Spleen (tissue), 11 donors: ENCODE data around the gene GRPEL1. TPM values are rescaled to one million over a fixed set of nuclear protein-coding genes. Genes with fewer than 3 reads are reported as not detected.

Source experiments
- DNase-seq: peaks from one replicate; pipeline ENCODE4 v3.0.0-alpha.2; 2020
- H3K27ac ChIP-seq, 8 donors: fragments of 200-600 bp; sonication (generic) in 7 of 8; 1 replicate in 4 of 8; 2 replicates in 4 of 8; pipeline versions ENCODE4 v1.5.0 to v1.8.0; 2016 to 2021; ENCODE audit warnings: inconsistent platforms in 4 of 8, mild to moderate bottlenecking in 4 of 8, moderate library complexity in 1 of 8
- H3K27me3 ChIP-seq, 7 donors: fragments of 200-600 bp; sonication (generic) in 6 of 7; replicated peaks in 1 of 7; 1 replicate in 4 of 7; 2 replicates in 3 of 7; pipeline versions ENCODE4 v1.5.0 to v1.8.0; 2016 to 2021; ENCODE audit warnings: inconsistent platforms in 3 of 7, mild to moderate bottlenecking in 1 of 7
- H3K36me3 ChIP-seq, 6 donors: fragments of 200-600 bp; sonication (generic) in 5 of 6; 1 replicate in 4 of 6; 2 replicates in 2 of 6; pipeline versions ENCODE4 v1.5.0 to v1.8.0; 2016 to 2021; ENCODE audit warnings: inconsistent platforms in 2 of 6
- H3K4me1 ChIP-seq, 6 donors: fragments of 200-600 bp; sonication (generic) in 5 of 6; 1 replicate in 3 of 6; 2 replicates in 3 of 6; pipeline versions ENCODE4 v1.5.0 to v1.8.0; 2016 to 2021; ENCODE audit warnings: inconsistent platforms in 3 of 6
- H3K4me3 ChIP-seq, 8 donors: fragments of 200-600 bp; sonication (generic) in 7 of 8; 1 replicate in 4 of 8; 2 replicates in 4 of 8; pipeline versions ENCODE4 v1.5.0 to v1.8.0; 2016 to 2021; ENCODE audit warnings: inconsistent platforms in 4 of 8, mild to moderate bottlenecking in 4 of 8, moderate library complexity in 2 of 8
- H3K9me3 ChIP-seq, 8 donors: fragments of 200-600 bp; sonication (generic) in 7 of 8; 1 replicate in 4 of 8; 2 replicates in 4 of 8; pipeline versions ENCODE4 v1.5.0 to v1.8.0; 2016 to 2021; ENCODE audit warnings: inconsistent platforms in 4 of 8
- POLR2A ChIP-seq, 3 donors: fragments of 450-650 bp; IDR thresholded peaks; one replicate each; pipeline ENCODE4 v1.5.1; 2017; ENCODE audit warnings: antibody characterized with exemption in 3 of 3, mild to moderate bottlenecking in 1 of 3
- POLR2AphosphoS5 ChIP-seq, 3 donors: sonication (generic); formaldehyde crosslinking; IDR thresholded peaks; one replicate each; pipeline ENCODE4 v1.5.1; 2017; ENCODE audit warnings: antibody characterized with exemption in 3 of 3
- WGBS, 5 donors: extraction: QIAGEN DNeasy Blood & Tissue Kit in 3 of 5; methylation state at CpG; one replicate each; pipeline versions ENCODE4 v1.1.5 to v1.1.7; 2013 to 2018; 5-methylcytosine and 5-hydroxymethylcytosine counted together
- intact Hi-C: fragments of 100-400 bp; cut with DNase I; formaldehyde crosslinking; loops from one replicate; pipeline ENCODE4 v1.15.0; 2023; ENCODE audit warnings: low total_unique reads
- polyA plus RNA-seq, 3 donors: library from polyadenylated mRNA; stranded (reverse); fragments of 200-250 nt; gene quantifications; one replicate each; pipeline ENCODE4 v1.2.1, GENCODE V29; 2013
- total RNA-seq, 7 donors: library from RNA; depleted of rRNA in 3 of 7; stranded (reverse); fragments of >200 nt in 3 of 7; fragmentation: NEBNext Ultra II Directional in 4 of 7; extraction: Animal tissue kit (Norgen Biotek cat#: 25700) in 4 of 7; gene quantifications; one replicate each; pipeline versions ENCODE4 v1.1.0 to v1.2.1, GENCODE V29; 2016 to 2021
- TF ChIP-seq, protein P1 (sequence below), 11 experiments: fragments of 200-600 bp in 7 of 11; fragments of 450-650 bp in 4 of 11; sonication (generic) in 4 of 11; IDR thresholded peaks in 8 of 11; conservative IDR thresholded peaks in 3 of 11; 1 replicate in 7 of 11; 2 replicates in 4 of 11; pipeline versions ENCODE4 v1.4.0 to v1.8.0; 2016 to 2021; ENCODE audit warnings: antibody characterized with exemption in 11 of 11, inconsistent platforms in 4 of 11, mild to moderate bottlenecking in 1 of 11
- donor health status: healthy with polysubstance abuse.
- donor health status: DM: no; HTN: no; CAD: no; lungs with moderate emphysema.
- donor health status: DM: no; HTN: no; CAD: no.
- donor health status: Bipolar disorder and iron deficiency.
- donor health status: healthy.
- donor health status: DM: no; HTN: no; CAD: no.
- donor health status: DM: yes; HTN: yes; CAD: no.

The GRPEL1 gene
- total and polyA plus RNA-seq, 10 donors: 17.6 to 42.7 (median 31.0) TPM

DNA sequence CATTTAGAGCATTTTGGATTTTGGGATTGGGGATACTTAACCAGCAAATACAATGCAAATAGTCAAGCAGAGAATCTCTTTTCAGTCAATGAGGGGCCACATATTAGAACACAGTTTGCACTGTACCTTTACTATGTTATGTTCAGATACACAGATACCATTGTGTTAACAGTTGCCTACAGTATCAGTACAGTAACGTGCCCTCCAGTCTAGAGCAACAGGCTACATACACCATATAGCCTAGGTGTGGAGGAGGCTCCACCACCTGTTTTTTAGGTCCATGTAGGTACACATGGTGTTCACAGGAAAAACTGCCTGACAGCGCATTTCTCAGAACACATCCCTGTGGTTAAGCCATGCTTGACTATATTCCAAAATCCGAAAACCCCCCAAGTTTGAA is 9.1 kb downstream of the GRPEL1 start:
- Histone ChIP-seq H3K27ac (peak overlapping the region in 5 of 8 donors; percentile 11 to 74 (median 66)), H3K9me3 (no peaks in the 10 kb centered on the region), H3K36me3 (peaks cover 0 to 100% (median 83%) of the 10 kb centered on the region in 6 donors), H3K4me1 (peaks cover 3 to 88% (median 31%) of the 10 kb centered on the region in 6 donors), H3K27me3 (no peaks in the 10 kb centered on the region), H3K4me3 (no peak overlapping the region)
- WGBS, 5 donors: 91 to 96% (median 94%) methylated on average over 3 of the region's 3 CpGs
- TF ChIP-seq POLR2AphosphoS5 (IDR thresholded peaks at IDR 0.05) (no peak), POLR2A (IDR thresholded peaks at IDR 0.05) (no peak)
- intact Hi-C loops: no loop called here
- DNase-seq: no peak

DNA sequence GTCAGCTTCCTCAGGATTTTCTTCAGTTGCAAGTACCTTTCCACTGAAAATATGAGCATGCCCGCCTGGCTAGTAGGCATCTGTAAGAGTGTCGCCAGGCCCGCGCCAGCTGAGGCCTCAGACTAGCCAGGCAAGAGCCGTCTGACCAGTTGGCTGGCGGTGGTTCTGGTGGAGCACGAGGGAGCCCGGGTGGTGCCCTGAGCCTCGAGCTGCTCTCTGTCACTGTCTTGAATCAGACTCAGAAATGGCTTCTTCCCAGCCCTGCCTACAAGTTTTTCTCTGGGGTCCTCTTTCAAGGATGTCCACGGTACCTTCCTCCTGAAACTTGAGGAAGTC is 11.9 kb downstream of the GRPEL1 start:
- no peak for TF ChIP-seq POLR2A (IDR thresholded peaks at IDR 0.05)
- TF ChIP-seq, protein P1, sequence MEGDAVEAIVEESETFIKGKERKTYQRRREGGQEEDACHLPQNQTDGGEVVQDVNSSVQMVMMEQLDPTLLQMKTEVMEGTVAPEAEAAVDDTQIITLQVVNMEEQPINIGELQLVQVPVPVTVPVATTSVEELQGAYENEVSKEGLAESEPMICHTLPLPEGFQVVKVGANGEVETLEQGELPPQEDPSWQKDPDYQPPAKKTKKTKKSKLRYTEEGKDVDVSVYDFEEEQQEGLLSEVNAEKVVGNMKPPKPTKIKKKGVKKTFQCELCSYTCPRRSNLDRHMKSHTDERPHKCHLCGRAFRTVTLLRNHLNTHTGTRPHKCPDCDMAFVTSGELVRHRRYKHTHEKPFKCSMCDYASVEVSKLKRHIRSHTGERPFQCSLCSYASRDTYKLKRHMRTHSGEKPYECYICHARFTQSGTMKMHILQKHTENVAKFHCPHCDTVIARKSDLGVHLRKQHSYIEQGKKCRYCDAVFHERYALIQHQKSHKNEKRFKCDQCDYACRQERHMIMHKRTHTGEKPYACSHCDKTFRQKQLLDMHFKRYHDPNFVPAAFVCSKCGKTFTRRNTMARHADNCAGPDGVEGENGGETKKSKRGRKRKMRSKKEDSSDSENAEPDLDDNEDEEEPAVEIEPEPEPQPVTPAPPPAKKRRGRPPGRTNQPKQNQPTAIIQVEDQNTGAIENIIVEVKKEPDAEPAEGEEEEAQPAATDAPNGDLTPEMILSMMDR (IDR thresholded peaks at IDR 0.05 in 8 of 11, conservative IDR thresholded peaks at IDR 0.05 in 3 of 11): no peak
- TF ChIP-seq POLR2AphosphoS5 (IDR thresholded peaks at IDR 0.05): peak in 2 of 3 donors; percentile 25 to 50
- Histone ChIP-seq H3K9me3 (no peaks in the 10 kb centered on the region), H3K4me1 (peaks cover 12 to 90% (median 47%) of the 10 kb centered on the region in 6 donors), H3K27me3 (no peaks in the 10 kb centered on the region), H3K4me3 (no peak overlapping the region), H3K27ac (no peak overlapping the region), H3K36me3 (peaks cover 0 to 97% (median 63%) of the 10 kb centered on the region in 6 donors)
- intact Hi-C loops: no loop called here
- 92 to 96% (median 94%) methylated on average over 9 to 10 of the region's 10 CpGs for WGBS, 5 donors
- DNase-seq: peak; percentile 74

DNA sequence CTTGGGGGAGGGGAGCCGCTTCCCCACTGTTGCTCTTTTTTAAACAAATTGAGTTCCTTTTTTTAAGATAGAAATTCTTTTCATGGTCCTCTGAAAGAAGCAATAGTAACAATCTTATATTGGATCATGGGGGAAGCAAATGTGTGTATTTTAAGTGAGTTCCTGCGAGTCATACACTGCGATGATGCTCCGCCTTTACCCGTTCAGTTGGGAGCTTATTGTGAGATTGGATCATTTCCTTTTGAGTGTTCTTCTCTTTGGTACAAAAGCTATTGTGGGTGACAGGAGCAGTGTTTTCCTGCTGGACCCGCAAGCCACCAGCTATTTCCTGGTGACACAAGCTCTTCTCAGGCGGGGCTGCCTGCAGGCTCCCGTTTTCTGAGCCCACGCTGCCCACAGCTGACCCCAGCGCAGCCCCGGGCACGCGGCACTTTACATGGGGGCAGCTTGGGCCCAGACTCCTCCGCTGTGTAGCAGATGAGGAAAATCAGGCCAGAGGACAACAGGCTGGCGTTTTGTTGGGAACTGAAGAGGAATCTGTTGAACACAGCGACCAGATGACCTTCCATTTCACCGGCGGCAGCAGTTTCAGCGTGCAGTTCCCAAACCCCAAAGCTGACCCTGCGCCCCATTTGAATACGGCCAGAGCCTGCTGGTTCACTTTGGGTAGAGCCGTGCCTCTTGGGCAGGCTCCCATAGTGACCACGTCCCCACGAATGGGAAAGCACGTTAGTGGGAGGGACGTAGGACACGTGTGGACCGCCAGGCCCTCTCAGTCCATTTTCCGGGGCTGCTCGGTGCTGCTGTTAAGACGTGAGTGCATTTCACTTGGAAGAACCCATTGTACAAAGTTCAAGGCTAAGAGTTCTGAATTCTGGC is 12.5 kb downstream of the GRPEL1 start:
- H3K36me3 ChIP-seq: peaks cover 0 to 97% (median 57%) of the 10 kb centered on the region in 6 donors

DNA sequence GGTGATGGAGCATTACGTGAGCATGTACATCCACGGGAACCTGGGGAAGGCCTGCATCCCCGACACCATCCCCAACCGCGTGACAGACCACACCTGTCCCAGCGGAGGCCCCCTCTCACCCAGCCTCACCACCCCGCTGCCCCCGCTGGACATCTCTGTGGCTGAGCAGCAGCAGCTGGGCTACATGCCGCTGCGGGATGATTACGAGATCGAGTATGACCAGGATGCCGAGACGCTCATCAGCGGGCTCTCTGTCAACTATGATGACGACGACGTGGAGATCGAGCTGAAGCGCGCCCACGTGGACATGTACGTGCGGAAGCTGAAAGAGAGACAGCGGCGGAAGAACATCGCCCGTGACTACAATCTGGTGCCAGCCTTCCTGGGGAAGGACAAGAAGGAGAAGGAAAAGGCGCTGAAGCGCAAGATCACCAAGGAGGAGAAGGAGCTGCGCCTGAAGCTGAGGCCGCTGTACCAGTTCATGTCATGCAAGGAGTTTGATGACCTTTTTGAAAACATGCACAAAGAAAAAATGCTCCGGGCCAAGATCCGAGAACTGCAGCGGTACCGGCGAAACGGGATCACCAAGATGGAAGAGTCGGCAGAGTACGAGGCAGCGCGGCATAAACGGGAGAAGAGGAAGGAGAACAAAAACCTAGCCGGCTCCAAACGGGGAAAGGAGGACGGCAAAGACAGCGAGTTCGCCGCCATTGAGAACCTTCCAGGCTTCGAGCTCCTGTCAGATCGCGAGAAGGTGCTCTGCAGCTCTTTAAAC is 13.6 kb downstream of the GRPEL1 start:
- peak; percentile 72 for DNase-seq
- Histone ChIP-seq H3K4me1 (peaks cover 12 to 90% (median 47%) of the 10 kb centered on the region in 6 donors), H3K27ac (no peak overlapping the region), H3K9me3 (no peaks in the 10 kb centered on the region), H3K27me3 (no peaks in the 10 kb centered on the region), H3K36me3 (peaks cover 0 to 96% (median 48%) of the 10 kb centered on the region in 6 donors), H3K4me3 (no peak overlapping the region)
- 96 to 97% (median 96%) methylated on average over 49 to 52 of the region's 52 CpGs for WGBS, 5 donors
- intact Hi-C loops: no loop called here
- no peak for TF ChIP-seq POLR2A (IDR thresholded peaks at IDR 0.05)
- peak in 2 of 3 donors; percentile 6 to 38 for TF ChIP-seq POLR2AphosphoS5 (IDR thresholded peaks at IDR 0.05)
- TF ChIP-seq, protein P1 (IDR thresholded peaks at IDR 0.05 in 8 of 11, conservative IDR thresholded peaks at IDR 0.05 in 3 of 11): no peak

More for the DNA sequence above, 12.5 kb downstream of the GRPEL1 start:
- H3K4me3 ChIP-seq: no peak overlapping the region
- peaks cover 12 to 90% (median 48%) of the 10 kb centered on the region in 6 donors for H3K4me1 ChIP-seq
- H3K27ac ChIP-seq: no peak overlapping the region
- no peaks in the 10 kb centered on the region for H3K27me3 ChIP-seq
- no peak for DNase-seq
- intact Hi-C loops: no loop called here
- WGBS, 5 donors: 78 to 86% (median 83%) methylated on average over 27 to 31 of the region's 31 CpGs
- H3K9me3 ChIP-seq: no peaks in the 10 kb centered on the region
- no peak for TF ChIP-seq POLR2A (IDR thresholded peaks at IDR 0.05)
- peak in 1 of 3 donors; percentile 23 for TF ChIP-seq POLR2AphosphoS5 (IDR thresholded peaks at IDR 0.05)
